Activated naive CD4-positive, alpha-beta T cell treated with anti-CD3 and anti-CD28 coated beads for 36 hours (primary cell): ENCODE measurements around the gene OSR1. TPM values are rescaled to one million over a fixed set of nuclear protein-coding genes. Genes with fewer than 3 reads are reported as not detected.

ENCODE experiments used
- CTCF ChIA-PET: fragments of 350-600 bp; sonication (Branson Sonifier 250); formaldehyde crosslinking; loops from one replicate; lab custom pipeline; 2021; ENCODE audit warnings: antibody characterized with exemption; lab: Charles Lee
- DNase-seq: peaks from one replicate; pipeline ENCODE4 v3.0.0-alpha.2; 2020
- H3K27ac Mint-ChIP-seq: one replicate; pipeline ENCODE4 v1.8.0; 2021; ENCODE audit warnings: mild to moderate bottlenecking, mixed read lengths
- H3K27me3 Mint-ChIP-seq: one replicate; pipeline ENCODE4 v1.8.0; 2021; ENCODE audit warnings: low read depth, mixed read lengths
- H3K36me3 Mint-ChIP-seq: one replicate; pipeline ENCODE4 v1.8.0; 2021; ENCODE audit warnings: low read depth, mixed read lengths
- H3K4me1 Mint-ChIP-seq: one replicate; pipeline ENCODE4 v1.8.0; 2021; ENCODE audit warnings: low read depth, mixed read lengths
- H3K4me3 Mint-ChIP-seq: one replicate; pipeline ENCODE4 v1.8.0; 2021; ENCODE audit warnings: mild to moderate bottlenecking, moderate library complexity, mixed read lengths
- H3K9me3 Mint-ChIP-seq: one replicate; pipeline ENCODE4 v1.8.0; 2021; ENCODE audit warnings: mixed read lengths
- intact Hi-C: fragments of 100-400 bp; cut with micrococcal nuclease; formaldehyde crosslinking; loops from one replicate; pipeline ENCODE4 v1.15.1; 2023
- total RNA-seq, 2 experiments: library from RNA; stranded (reverse); gene quantifications; one replicate each; pipeline ENCODE4 v1.2.3, GENCODE V29; 2021

OSR1 gene
- total RNA-seq, 2 experiments from 2014 or later: not detected

GRCh38 chr2:19357402-19358241 lies 801 bp downstream of the OSR1 start:
- CTCF ChIA-PET: interaction anchor here (1.1 to 5.3 kb wide), 2 partner anchors 9 to 12 kb away, joined by 3 to 42 read pairs; no protein-coding TSS in a partner anchor
- no peak for DNase-seq
- intact Hi-C loops: loop anchor here (1.0 to 5.0 kb wide), 2 partner anchors 9 to 970 kb away; no protein-coding TSS in a partner anchor

DNA sequence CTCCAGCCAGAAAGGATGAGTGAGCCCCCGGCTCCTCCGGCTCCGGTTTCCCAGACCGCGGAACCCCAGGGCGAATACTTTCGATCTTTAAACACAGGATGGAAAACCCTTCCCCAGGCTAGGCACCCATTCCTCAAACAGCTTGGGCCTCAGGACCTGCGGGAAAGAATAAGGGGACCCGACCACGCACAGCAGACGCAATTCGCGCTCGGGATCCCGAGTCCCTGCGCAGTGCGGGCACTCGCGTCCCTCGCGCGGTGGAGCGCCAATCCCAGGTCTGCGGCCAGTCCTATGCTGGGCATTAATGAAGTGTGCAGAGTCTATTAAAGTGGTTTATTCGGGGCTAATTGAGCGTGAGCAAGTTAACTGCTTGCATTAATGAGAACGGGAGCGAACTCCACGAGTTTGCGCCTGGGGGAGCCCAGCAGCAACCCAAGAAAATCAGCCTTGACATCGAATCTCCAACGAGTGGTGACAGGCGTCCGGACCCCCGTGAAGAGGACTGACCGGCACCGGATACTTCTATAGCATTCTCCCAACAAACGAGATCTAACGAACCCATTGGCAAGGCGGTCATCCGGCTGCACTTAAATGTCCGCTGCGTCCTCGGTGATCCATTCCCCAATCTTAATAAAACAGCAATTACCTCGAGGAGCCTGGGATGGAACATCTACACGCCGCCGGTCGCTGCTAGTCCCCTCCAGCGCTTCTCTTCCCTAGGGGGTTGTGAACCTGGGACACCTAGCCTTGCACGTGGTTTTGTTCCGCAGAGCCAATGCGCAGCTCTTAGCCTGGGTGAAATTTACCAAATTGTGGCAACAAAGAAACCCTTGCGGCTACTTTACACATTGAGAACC lies 1.6 kb downstream of the OSR1 start:
- Mint-ChIP-seq H3K4me3 (no peak overlapping the region), H3K27ac (no peak overlapping the region), H3K4me1 (peaks cover 41% of the 10 kb centered on the region), H3K27me3 (peaks cover 88% of the 10 kb centered on the region), H3K36me3 (no peaks in the 10 kb centered on the region), H3K9me3 (no peaks in the 10 kb centered on the region)
- intact Hi-C loops: loop anchor here (1.0 to 5.0 kb wide), 2 partner anchors 8 to 969 kb away; no protein-coding TSS in a partner anchor
- DNase-seq: no peak
- CTCF ChIA-PET: interaction anchor here (5.3 kb wide), 1 partner anchor 8 kb away, joined by 42 read pairs; no protein-coding TSS in a partner anchor

More at GRCh38 chr2:19357402-19358241, 801 bp downstream of the OSR1 start:
- Mint-ChIP-seq H3K4me1 (peaks cover 40% of the 10 kb centered on the region), H3K27ac (no peak overlapping the region), H3K27me3 (peaks cover 88% of the 10 kb centered on the region), H3K9me3 (no peaks in the 10 kb centered on the region), H3K4me3 (peak overlapping the region; percentile 38), H3K36me3 (no peaks in the 10 kb centered on the region)

- H3K4me3 Mint-ChIP-seq: no peak overlapping the region
- H3K36me3 Mint-ChIP-seq: no peaks in the 10 kb centered on the region
- no peaks in the 10 kb centered on the region for H3K9me3 Mint-ChIP-seq
- peaks cover 85% of the 10 kb centered on the region for H3K27me3 Mint-ChIP-seq
- no peak overlapping the region for H3K27ac Mint-ChIP-seq
- CTCF ChIA-PET: interaction anchor here (0.6 kb wide), 1 partner anchor 232 kb away, joined by 3 read pairs; no protein-coding TSS in a partner anchor
- no peak for DNase-seq
- peaks cover 40% of the 10 kb centered on the region for H3K4me1 Mint-ChIP-seq
- intact Hi-C loops: loop anchor here (5.0 kb wide), 1 partner anchor 969 kb away; no protein-coding TSS in a partner anchor
Observed at GRCh38 chr2:19355931-19356544, 2.4 kb downstream of the OSR1 start.

GRCh38 chr2:19355416-19355821 lies 3.0 kb downstream of the OSR1 start:
- no peaks in the 10 kb centered on the region for H3K9me3 Mint-ChIP-seq
- H3K36me3 Mint-ChIP-seq: no peaks in the 10 kb centered on the region
- CTCF ChIA-PET: interaction anchor here (0.6 to 1.1 kb wide), 2 partner anchors 12 to 232 kb away, joined by 3 read pairs; no protein-coding TSS in a partner anchor
- no peak overlapping the region for H3K4me3 Mint-ChIP-seq
- intact Hi-C loops: loop anchor here (5.0 kb wide), 1 partner anchor 968 kb away; no protein-coding TSS in a partner anchor
- peaks cover 84% of the 10 kb centered on the region for H3K27me3 Mint-ChIP-seq
- peaks cover 45% of the 10 kb centered on the region for H3K4me1 Mint-ChIP-seq
- no peak for DNase-seq
- no peak overlapping the region for H3K27ac Mint-ChIP-seq

DNA sequence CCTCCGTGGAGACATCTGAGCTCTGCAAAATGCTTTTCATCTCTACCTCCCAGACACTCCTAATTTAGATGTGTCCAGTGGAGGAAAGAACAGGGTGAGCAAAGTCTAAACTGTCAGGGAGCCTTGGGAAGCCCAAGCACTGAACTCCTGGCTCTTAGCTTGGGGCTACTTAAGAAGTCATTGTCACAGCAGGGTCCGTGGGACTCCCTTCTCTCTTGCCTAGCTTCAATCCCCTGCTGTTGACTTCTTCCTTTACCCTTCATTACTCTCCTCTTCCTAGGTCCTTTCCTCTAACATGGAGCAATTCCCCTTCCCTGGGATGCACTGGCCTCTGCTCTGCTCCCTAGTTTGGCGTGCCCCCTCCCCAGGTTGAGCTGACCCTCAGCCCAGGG lies 3.4 kb downstream of the OSR1 start:
- CTCF ChIA-PET: interaction anchor here (1.1 kb wide), 1 partner anchor 12 kb away, joined by 3 read pairs; no protein-coding TSS in a partner anchor

DNA sequence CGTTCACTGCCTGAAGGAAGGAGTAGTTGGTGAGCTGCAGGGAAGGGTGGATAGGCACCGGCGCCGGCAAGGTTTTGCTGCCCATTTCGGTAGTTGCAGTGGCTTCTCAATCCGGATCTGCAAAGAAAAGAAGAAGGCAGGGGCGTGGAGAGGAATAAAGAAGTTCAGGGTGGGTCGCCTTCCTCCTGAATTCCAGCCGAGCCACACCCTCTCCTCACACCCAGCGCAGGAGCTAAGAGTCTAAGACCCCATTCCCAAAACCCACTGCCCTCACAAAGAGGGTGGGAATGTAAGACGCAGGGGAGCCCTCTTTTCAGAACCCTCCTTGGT lies 4.7 kb downstream of the OSR1 start:
- CTCF ChIA-PET: no interaction called here
- Mint-ChIP-seq H3K4me1 (peaks cover 43% of the 10 kb centered on the region), H3K36me3 (no peaks in the 10 kb centered on the region), H3K27ac (no peak overlapping the region), H3K27me3 (peaks cover 84% of the 10 kb centered on the region), H3K9me3 (no peaks in the 10 kb centered on the region), H3K4me3 (no peak overlapping the region)
- DNase-seq: no peak
- intact Hi-C loops: no loop called here

More for the DNA sequence above, 3.4 kb downstream of the OSR1 start:
- Mint-ChIP-seq H3K27me3 (peaks cover 82% of the 10 kb centered on the region), H3K36me3 (no peaks in the 10 kb centered on the region), H3K9me3 (no peaks in the 10 kb centered on the region), H3K27ac (no peak overlapping the region), H3K4me1 (peaks cover 45% of the 10 kb centered on the region), H3K4me3 (no peak overlapping the region)
- intact Hi-C loops: loop anchor here (5.0 kb wide), 1 partner anchor 968 kb away; no protein-coding TSS in a partner anchor
- DNase-seq: no peak

DNA sequence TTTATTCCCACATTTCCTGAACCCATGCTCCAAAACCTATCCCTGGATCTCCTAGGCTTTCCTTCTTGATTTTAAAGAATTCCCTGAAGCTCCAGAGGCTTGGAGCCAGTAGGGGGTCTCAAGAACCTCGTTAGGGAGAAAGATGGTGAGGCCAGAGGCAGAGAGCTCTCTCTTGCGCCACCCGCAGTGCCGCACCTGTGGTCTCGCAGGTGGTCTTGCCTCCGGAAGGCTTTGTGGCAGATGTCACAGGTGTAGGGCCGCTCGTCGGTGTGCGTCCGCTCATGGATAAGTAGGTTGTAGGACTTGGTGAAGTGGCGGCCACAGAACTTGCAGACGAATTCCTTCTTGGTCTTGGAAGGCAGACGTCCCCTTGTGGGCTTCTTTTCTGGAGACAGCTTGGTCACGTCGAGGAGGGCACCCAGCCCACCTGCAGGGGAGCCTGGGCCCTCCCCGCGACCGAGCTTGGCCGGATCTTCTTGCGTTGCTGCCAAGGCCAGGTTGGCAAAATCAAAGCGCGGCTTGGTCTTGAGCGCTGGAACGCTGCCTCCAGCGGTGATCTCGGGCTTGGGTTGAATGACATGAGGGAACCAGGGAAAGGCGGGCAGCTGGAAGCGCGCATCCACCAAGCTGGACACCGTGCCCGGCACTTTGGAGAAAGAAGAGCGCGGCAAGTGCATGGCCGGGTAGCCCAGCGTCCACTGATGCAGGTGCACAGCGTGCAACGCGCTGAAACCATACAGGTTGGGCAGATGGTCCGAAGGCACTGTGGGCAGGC lies 5.3 kb downstream of the OSR1 start:
- no peak overlapping the region for H3K27ac Mint-ChIP-seq

DNA sequence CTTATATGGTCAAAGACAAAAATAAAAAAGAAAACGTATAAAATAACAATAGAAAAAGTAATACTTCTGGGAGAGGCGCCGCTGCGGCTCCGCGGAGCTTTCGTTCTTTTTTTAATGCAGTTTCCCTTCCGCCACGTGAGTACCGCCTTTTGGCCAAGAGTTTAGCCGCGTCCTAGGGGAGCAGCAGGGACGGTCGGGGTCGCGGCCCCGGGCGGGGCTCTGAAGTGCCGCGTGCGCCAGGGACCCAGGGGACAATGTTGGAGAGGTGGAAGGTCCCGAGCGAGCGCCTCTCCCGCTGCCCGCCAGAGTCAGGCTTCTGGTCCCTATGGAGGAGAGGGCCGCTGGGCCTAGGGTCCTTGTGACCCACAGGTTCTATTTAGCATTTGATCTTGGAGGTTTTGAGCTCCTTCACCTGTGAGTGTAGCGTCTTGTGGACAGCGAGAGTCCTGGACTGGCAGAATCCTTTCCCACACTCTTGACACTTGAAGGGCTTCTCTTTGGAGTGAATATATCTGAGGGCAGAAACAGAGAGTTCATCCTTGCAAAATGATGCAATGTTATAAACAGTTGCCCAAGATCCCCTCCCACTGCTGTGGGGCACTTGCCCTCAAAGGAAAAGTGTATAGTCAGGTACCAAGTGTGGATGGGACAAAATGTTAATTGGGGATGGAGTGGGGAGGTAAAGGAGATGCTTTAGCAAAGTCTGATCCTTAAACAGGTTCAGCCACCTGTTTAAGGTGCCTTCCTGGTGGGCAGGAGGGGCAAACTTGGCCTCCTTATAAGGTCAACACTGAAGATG lies 6.3 kb downstream of the OSR1 start:
- H3K9me3 Mint-ChIP-seq: no peaks in the 10 kb centered on the region
- H3K27me3 Mint-ChIP-seq: peaks cover 77% of the 10 kb centered on the region
- CTCF ChIA-PET: interaction anchor here (1.3 kb wide), 1 partner anchor 9 kb away, joined by 4 read pairs; no protein-coding TSS in a partner anchor
- intact Hi-C loops: no loop called here
- H3K27ac Mint-ChIP-seq: no peak overlapping the region
- H3K4me1 Mint-ChIP-seq: peaks cover 35% of the 10 kb centered on the region
- H3K4me3 Mint-ChIP-seq: peak overlapping the region; percentile 22
- DNase-seq: no peak
- H3K36me3 Mint-ChIP-seq: no peaks in the 10 kb centered on the region

More for the DNA sequence above, 5.3 kb downstream of the OSR1 start:
- H3K4me3 Mint-ChIP-seq: no peak overlapping the region
- intact Hi-C loops: no loop called here
- H3K36me3 Mint-ChIP-seq: no peaks in the 10 kb centered on the region
- no peak for DNase-seq
- H3K27me3 Mint-ChIP-seq: peaks cover 86% of the 10 kb centered on the region
- peaks cover 43% of the 10 kb centered on the region for H3K4me1 Mint-ChIP-seq
- H3K9me3 Mint-ChIP-seq: no peaks in the 10 kb centered on the region
- CTCF ChIA-PET: interaction anchor here (0.5 kb wide), 1 partner anchor 596 kb away, joined by 3 read pairs; no protein-coding TSS in a partner anchor

DNA sequence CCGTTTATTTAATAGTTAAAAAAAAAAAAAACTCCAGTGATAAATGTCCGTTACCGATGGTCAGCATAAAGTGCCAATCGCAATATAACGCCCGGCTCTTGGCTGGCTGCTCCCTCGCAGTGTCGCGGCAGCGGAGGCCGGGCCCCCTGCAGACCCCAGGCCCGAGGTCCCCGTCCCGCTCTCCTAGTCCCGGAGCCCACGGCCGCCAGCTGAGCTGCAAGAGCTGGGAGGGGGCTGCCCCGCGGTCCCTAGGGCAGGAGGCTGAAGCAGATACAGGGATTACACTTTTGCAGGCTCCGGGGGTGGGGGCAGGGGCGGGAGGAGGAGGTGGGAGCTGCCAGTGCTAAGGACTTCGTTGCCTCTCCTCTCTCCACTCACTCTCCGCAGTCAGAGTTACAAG lies 6.9 kb downstream of the OSR1 start:
- Mint-ChIP-seq H3K9me3 (no peaks in the 10 kb centered on the region), H3K27me3 (peaks cover 71% of the 10 kb centered on the region), H3K36me3 (no peaks in the 10 kb centered on the region), H3K4me1 (peaks cover 33% of the 10 kb centered on the region), H3K4me3 (no peak overlapping the region), H3K27ac (no peak overlapping the region)
- no peak for DNase-seq
- intact Hi-C loops: no loop called here
- CTCF ChIA-PET: interaction anchor here (1.1 to 1.3 kb wide), 4 partner anchors 10 to 87 kb away, joined by 3 to 4 read pairs (median 3); no protein-coding TSS in a partner anchor

- CTCF ChIA-PET: interaction anchor here (0.7 to 4.2 kb wide), 6 partner anchors 9 to 507 kb away, joined by 3 to 42 read pairs (median 3); partner anchors contain the start of gene OSR1
- Mint-ChIP-seq H3K4me1 (peaks cover 30% of the 10 kb centered on the region), H3K27me3 (peaks cover 66% of the 10 kb centered on the region), H3K9me3 (no peaks in the 10 kb centered on the region), H3K4me3 (peak overlapping the region; percentile 47), H3K27ac (no peak overlapping the region), H3K36me3 (peaks cover 2% of the 10 kb centered on the region)
- no peak for DNase-seq
- intact Hi-C loops: loop anchor here (1.0 kb wide), 1 partner anchor 512 kb away; no protein-coding TSS in a partner anchor
Observed at GRCh38 chr2:19350678-19351401, 7.6 kb downstream of the OSR1 start.
